Activated CD4-positive, alpha-beta memory T cell treated with anti-CD3 and anti-CD28 coated beads, Interleukin-2, amount 10 ng/mL, durations not matched to agents 7 days and 5 days (primary cell): ENCODE data around the gene SAMD15. TPM values are rescaled to one million over a fixed set of nuclear protein-coding genes. Genes with fewer than 3 reads are reported as not detected.
"Not testable (repeated sequence)": the region's sequence is repeated elsewhere in the genome, so short reads cannot be mapped to it uniquely, and the experiment has no call there.

Experiments used
- CTCF ChIA-PET: fragments of 350-600 bp; sonication (Branson Sonifier 250); formaldehyde crosslinking; loops from one replicate; lab custom pipeline; 2021; ENCODE audit warnings: antibody characterized with exemption, inconsistent platforms; lab: Charles Lee
- POLR2A ChIA-PET: fragments of 350-600 bp; sonication (Branson Sonifier 250); formaldehyde crosslinking; loops from one replicate; lab custom pipeline; 2021; ENCODE audit warnings: antibody characterized with exemption; lab: Charles Lee
- DNase-seq: peaks from one replicate; pipeline ENCODE4 v3.0.0-alpha.2; 2020
- H3K27ac Mint-ChIP-seq: one replicate; pipeline ENCODE4 v1.8.0; 2021; ENCODE audit warnings: mild to moderate bottlenecking, mixed read lengths
- H3K27me3 Mint-ChIP-seq: one replicate; pipeline ENCODE4 v1.8.0; 2021; ENCODE audit warnings: mixed read lengths
- H3K36me3 Mint-ChIP-seq: one replicate; pipeline ENCODE4 v1.8.0; 2021; ENCODE audit warnings: low read depth, mixed read lengths
- H3K4me1 Mint-ChIP-seq: one replicate; pipeline ENCODE4 v1.8.0; 2021; ENCODE audit warnings: mixed read lengths
- H3K4me3 Mint-ChIP-seq: one replicate; pipeline ENCODE4 v1.8.0; 2021; ENCODE audit warnings: mild to moderate bottlenecking, mixed read lengths
- H3K9me3 Mint-ChIP-seq: one replicate; pipeline ENCODE4 v1.8.0; 2021; ENCODE audit warnings: mixed read lengths
- total RNA-seq, 2 experiments: library from RNA; stranded (reverse); gene quantifications; one replicate each; pipeline ENCODE4 v1.2.3, GENCODE V29; 2021

Gene SAMD15
- total RNA-seq, 2 experiments from 2014 or later: 0.25 TPM; not detected in 1

- no peaks in the 10 kb centered on the region for H3K27me3 Mint-ChIP-seq
- ChIA-PET POLR2A (no interaction called here), CTCF (no interaction called here)
- DNase-seq: no peak
- no peaks in the 10 kb centered on the region for H3K4me1 Mint-ChIP-seq
- no peaks in the 10 kb centered on the region for H3K36me3 Mint-ChIP-seq
- no peak overlapping the region for H3K4me3 Mint-ChIP-seq
- H3K27ac Mint-ChIP-seq: no peak overlapping the region
- no peaks in the 10 kb centered on the region for H3K9me3 Mint-ChIP-seq
Measured at GRCh38 chr14:77390188-77390587, 13.0 kb downstream of the SAMD15 start.

- ChIA-PET CTCF (no interaction called here), POLR2A (no interaction called here)
- Mint-ChIP-seq H3K4me1 (no peaks in the 10 kb centered on the region), H3K4me3 (no peak overlapping the region), H3K9me3 (no peaks in the 10 kb centered on the region), H3K27me3 (no peaks in the 10 kb centered on the region), H3K36me3 (no peaks in the 10 kb centered on the region), H3K27ac (no peak overlapping the region)
- no peak for DNase-seq
Measured at GRCh38 chr14:77400216-77400615, 23.0 kb downstream of the SAMD15 start.

- no peak for DNase-seq
- H3K4me1 Mint-ChIP-seq: peaks cover 13% of the 10 kb centered on the region
- H3K36me3 Mint-ChIP-seq: no peaks in the 10 kb centered on the region
- no peaks in the 10 kb centered on the region for H3K27me3 Mint-ChIP-seq
- no peak overlapping the region for H3K4me3 Mint-ChIP-seq
- POLR2A ChIA-PET: no interaction called here
- H3K9me3 Mint-ChIP-seq: no peaks in the 10 kb centered on the region
- H3K27ac Mint-ChIP-seq: no peak overlapping the region
- CTCF ChIA-PET: no interaction called here
Measured at GRCh38 chr14:77403768-77404167, 26.6 kb downstream of the SAMD15 start.

GRCh38 chr14:77406086-77406485 is 28.9 kb downstream of the SAMD15 start:
- no peaks in the 10 kb centered on the region for H3K27me3 Mint-ChIP-seq
- H3K9me3 Mint-ChIP-seq: no peaks in the 10 kb centered on the region
- DNase-seq: no peak
- ChIA-PET CTCF (interaction anchor here (1.2 kb wide), 1 partner anchor 90 kb away, joined by 3 read pairs; no protein-coding TSS in a partner anchor), POLR2A (interaction anchor here (1.6 kb wide), 1 partner anchor 29 kb away, joined by 5 read pairs; the partner anchor contains the start of genes SAMD15 and TMED8)
- H3K27ac Mint-ChIP-seq: no peak overlapping the region
- H3K4me1 Mint-ChIP-seq: peaks cover 13% of the 10 kb centered on the region
- H3K4me3 Mint-ChIP-seq: no peak overlapping the region
- no peaks in the 10 kb centered on the region for H3K36me3 Mint-ChIP-seq

- no peak for DNase-seq
- no peaks in the 10 kb centered on the region for H3K36me3 Mint-ChIP-seq
- H3K27me3 Mint-ChIP-seq: no peaks in the 10 kb centered on the region
- H3K9me3 Mint-ChIP-seq: no peaks in the 10 kb centered on the region
- no peak overlapping the region for H3K27ac Mint-ChIP-seq
- H3K4me1 Mint-ChIP-seq: peaks cover 13% of the 10 kb centered on the region
- CTCF ChIA-PET: interaction anchor here (1.0 kb wide), 1 partner anchor 30 kb away, joined by 3 read pairs; the partner anchor contains the start of gene TMED8
- no peak overlapping the region for H3K4me3 Mint-ChIP-seq
- POLR2A ChIA-PET: interaction anchor here (1.6 kb wide), 1 partner anchor 30 kb away, joined by 5 read pairs; the partner anchor contains the start of genes SAMD15 and TMED8
Measured at GRCh38 chr14:77406718-77407117, 29.5 kb downstream of the SAMD15 start.

GRCh38 chr14:77407158-77407557 is 30.0 kb downstream of the SAMD15 start:
- Mint-ChIP-seq H3K4me1 (peaks cover 13% of the 10 kb centered on the region), H3K9me3 (no peaks in the 10 kb centered on the region), H3K27me3 (no peaks in the 10 kb centered on the region), H3K4me3 (no peak overlapping the region), H3K36me3 (no peaks in the 10 kb centered on the region), H3K27ac (no peak overlapping the region)
- ChIA-PET CTCF (interaction anchor here (1.0 kb wide), 2 partner anchors 31 to 52 kb away, joined by 3 read pairs; partner anchors contain the start of gene TMED8), POLR2A (interaction anchor here (1.6 kb wide), 1 partner anchor 30 kb away, joined by 5 read pairs; the partner anchor contains the start of genes SAMD15 and TMED8)
- DNase-seq: no peak

GRCh38 chr14:77409131-77409533 is 32.0 kb downstream of the SAMD15 start:
- no peak overlapping the region for H3K27ac Mint-ChIP-seq
- H3K27me3 Mint-ChIP-seq: no peaks in the 10 kb centered on the region
- H3K36me3 Mint-ChIP-seq: no peaks in the 10 kb centered on the region
- no peak for DNase-seq
- H3K4me1 Mint-ChIP-seq: peaks cover 13% of the 10 kb centered on the region
- POLR2A ChIA-PET: no interaction called here
- H3K4me3 Mint-ChIP-seq: no peak overlapping the region
- H3K9me3 Mint-ChIP-seq: no peaks in the 10 kb centered on the region
- CTCF ChIA-PET: no interaction called here

- H3K4me3 Mint-ChIP-seq, CTCF ChIA-PET, POLR2A ChIA-PET, H3K36me3 Mint-ChIP-seq, H3K27me3 Mint-ChIP-seq, H3K27ac Mint-ChIP-seq, H3K4me1 Mint-ChIP-seq, DNase-seq: not testable (repeated sequence)
- H3K9me3 Mint-ChIP-seq: peaks cover 16% of the 10 kb centered on the region
Measured at GRCh38 chr14:77415403-77416030, 38.3 kb downstream of the SAMD15 start.

GRCh38 chr14:77416098-77416497 is 38.9 kb downstream of the SAMD15 start:
- H3K27ac Mint-ChIP-seq, POLR2A ChIA-PET, H3K27me3 Mint-ChIP-seq, DNase-seq, H3K4me3 Mint-ChIP-seq, H3K4me1 Mint-ChIP-seq, CTCF ChIA-PET: not testable (repeated sequence)
- peaks cover 13% of the 10 kb centered on the region for H3K36me3 Mint-ChIP-seq
- H3K9me3 Mint-ChIP-seq: peaks cover 16% of the 10 kb centered on the region

- no peaks in the 10 kb centered on the region for H3K27me3 Mint-ChIP-seq
- no peak for DNase-seq
- H3K4me1 Mint-ChIP-seq: no peaks in the 10 kb centered on the region
- no peak overlapping the region for H3K4me3 Mint-ChIP-seq
- H3K9me3 Mint-ChIP-seq: peaks cover 16% of the 10 kb centered on the region
- H3K36me3 Mint-ChIP-seq: peaks cover 21% of the 10 kb centered on the region
- ChIA-PET CTCF (no interaction called here), POLR2A (no interaction called here)
- H3K27ac Mint-ChIP-seq: no peak overlapping the region
Measured at GRCh38 chr14:77416836-77417235, 39.7 kb downstream of the SAMD15 start.

GRCh38 chr14:77421201-77421600 is 44.0 kb downstream of the SAMD15 start:
- Mint-ChIP-seq H3K4me1 (no peaks in the 10 kb centered on the region), H3K4me3 (no peak overlapping the region), H3K27me3 (no peaks in the 10 kb centered on the region), H3K27ac (no peak overlapping the region), H3K9me3 (peaks cover 16% of the 10 kb centered on the region), H3K36me3 (peaks cover 54% of the 10 kb centered on the region)
- POLR2A ChIA-PET: no interaction called here
- no peak for DNase-seq
- CTCF ChIA-PET: no interaction called here

GRCh38 chr14:77423423-77423822 is 46.2 kb downstream of the SAMD15 start, which contains the start of gene NOXRED1:
NOXRED1 (minus strand) TSS chr14:77423523; CDS start chr14:77422889, 634 bp downstream.
- ChIA-PET POLR2A (no interaction called here), CTCF (no interaction called here)
- Mint-ChIP-seq H3K27ac (no peak within 1 kb of the TSS), H3K4me3 (no peak within 1 kb of the TSS), H3K36me3 (peaks cover 76% of the 10 kb centered on the region), H3K4me1 (no peaks in the 10 kb centered on the region), H3K27me3 (no peaks in the 10 kb centered on the region), H3K9me3 (peaks cover 11% of the 10 kb centered on the region)
- DNase-seq: no peak

GRCh38 chr14:77424862-77425261 is 47.7 kb downstream of the SAMD15 start:
- Mint-ChIP-seq H3K4me3 (no peak overlapping the region), H3K4me1 (no peaks in the 10 kb centered on the region), H3K9me3 (peaks cover 4% of the 10 kb centered on the region), H3K36me3 (peaks cover 83% of the 10 kb centered on the region), H3K27me3 (no peaks in the 10 kb centered on the region), H3K27ac (no peak overlapping the region)
- CTCF ChIA-PET: no interaction called here
- no peak for DNase-seq
- POLR2A ChIA-PET: no interaction called here

GRCh38 chr14:77426396-77426795 is 49.2 kb downstream of the SAMD15 start:
- no peak for DNase-seq
- no peak overlapping the region for H3K27ac Mint-ChIP-seq
- no peaks in the 10 kb centered on the region for H3K9me3 Mint-ChIP-seq
- no peaks in the 10 kb centered on the region for H3K27me3 Mint-ChIP-seq
- peaks cover 81% of the 10 kb centered on the region for H3K36me3 Mint-ChIP-seq
- no peaks in the 10 kb centered on the region for H3K4me1 Mint-ChIP-seq
- H3K4me3 Mint-ChIP-seq: no peak overlapping the region
- ChIA-PET POLR2A (no interaction called here), CTCF (no interaction called here)
